HCT116 (cell line): Measurements from ENCODE around the gene ACBD6.

Experiments
- ELF1 ChIP-seq: IDR thresholded peaks from 2 replicates; pipeline ENCODE4 v1.6.1; 2012; ENCODE audit warnings: low read depth, borderline replicate concordance
- JUND ChIP-seq: IDR thresholded peaks from 2 replicates; pipeline ENCODE4 v1.6.1; 2012
- RAD21 ChIP-seq: IDR thresholded peaks from 2 replicates; pipeline ENCODE4 v1.6.1; 2012; ENCODE audit warnings: low read depth, mild to moderate bottlenecking
- ZNF274 ChIP-seq: fragments of 200-500 bp; sonication (Bioruptor generic); IDR thresholded peaks from 2 replicates; pipeline ENCODE4 v1.6.1; 2014; ENCODE audit warnings: mild to moderate bottlenecking, low read depth, low read length, inconsistent platforms
- TF ChIP-seq, protein P1 (sequence below), 3 experiments: fragments of 200-600 bp in 1 of 3; sonication (generic) in 1 of 3; IDR thresholded peaks in 2 of 3; conservative IDR thresholded peaks in 1 of 3; 2 replicates each; pipeline ENCODE4 v1.5.1; 2012 to 2017; ENCODE audit warnings: low read depth in 2 of 3, low read length in 2 of 3, antibody characterized with exemption in 1 of 3, borderline replicate concordance in 1 of 3, control low read depth in 1 of 3, mild to moderate bottlenecking in 1 of 3, mixed read lengths in 1 of 3, mixed run types in 1 of 3, moderate library complexity in 1 of 3; ENCODE audit not compliant: insufficient read depth in 1 of 3
- TF ChIP-seq, protein P2 (sequence below): IDR thresholded peaks from 2 replicates; pipeline ENCODE4 v1.6.1; 2012

DNA sequence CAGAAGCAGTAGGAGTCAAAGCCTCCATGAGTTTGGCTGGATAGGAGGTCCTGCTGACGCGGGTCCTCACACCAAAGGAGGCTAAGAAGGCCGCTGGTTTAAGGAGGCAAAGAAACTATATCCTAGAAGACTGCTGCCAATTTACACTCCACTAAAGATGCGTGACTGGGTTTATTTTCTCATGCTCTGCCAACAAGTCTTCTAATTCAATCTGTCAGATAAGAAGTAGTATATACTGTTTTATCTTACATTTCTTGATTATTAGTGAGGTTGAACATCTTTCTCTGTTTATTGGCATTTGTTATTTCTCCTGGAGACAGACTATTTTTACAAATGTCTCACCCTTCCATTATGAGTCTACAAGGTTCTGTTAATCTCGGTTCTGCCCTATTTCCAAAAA is 34.1 kb downstream of the ACBD6 start:
- TF ChIP-seq, protein P1, sequence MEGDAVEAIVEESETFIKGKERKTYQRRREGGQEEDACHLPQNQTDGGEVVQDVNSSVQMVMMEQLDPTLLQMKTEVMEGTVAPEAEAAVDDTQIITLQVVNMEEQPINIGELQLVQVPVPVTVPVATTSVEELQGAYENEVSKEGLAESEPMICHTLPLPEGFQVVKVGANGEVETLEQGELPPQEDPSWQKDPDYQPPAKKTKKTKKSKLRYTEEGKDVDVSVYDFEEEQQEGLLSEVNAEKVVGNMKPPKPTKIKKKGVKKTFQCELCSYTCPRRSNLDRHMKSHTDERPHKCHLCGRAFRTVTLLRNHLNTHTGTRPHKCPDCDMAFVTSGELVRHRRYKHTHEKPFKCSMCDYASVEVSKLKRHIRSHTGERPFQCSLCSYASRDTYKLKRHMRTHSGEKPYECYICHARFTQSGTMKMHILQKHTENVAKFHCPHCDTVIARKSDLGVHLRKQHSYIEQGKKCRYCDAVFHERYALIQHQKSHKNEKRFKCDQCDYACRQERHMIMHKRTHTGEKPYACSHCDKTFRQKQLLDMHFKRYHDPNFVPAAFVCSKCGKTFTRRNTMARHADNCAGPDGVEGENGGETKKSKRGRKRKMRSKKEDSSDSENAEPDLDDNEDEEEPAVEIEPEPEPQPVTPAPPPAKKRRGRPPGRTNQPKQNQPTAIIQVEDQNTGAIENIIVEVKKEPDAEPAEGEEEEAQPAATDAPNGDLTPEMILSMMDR (IDR thresholded peaks at IDR 0.05 in 2 of 3, conservative IDR thresholded peaks at IDR 0.05 in 1 of 3; ENCODE audit: borderline replicate concordance in 1 of 3, insufficient read depth in 1 of 3, low read depth in 2 of 3, low read length in 2 of 3), result no peak
- TF ChIP-seq ZNF274 (no peak), ELF1 (no peak), JUND (no peak), RAD21 (no peak)
- TF ChIP-seq, protein P2, sequence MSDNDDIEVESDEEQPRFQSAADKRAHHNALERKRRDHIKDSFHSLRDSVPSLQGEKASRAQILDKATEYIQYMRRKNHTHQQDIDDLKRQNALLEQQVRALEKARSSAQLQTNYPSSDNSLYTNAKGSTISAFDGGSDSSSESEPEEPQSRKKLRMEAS, result no peak
